HG03025 (cell line): ENCODE measurements around the gene ACACA.

Experiments
- ATAC-seq: cut with Tn5 transposase; IDR thresholded peaks from one replicate; pipeline ENCODE4 v1.9.1; 2021; ENCODE audit warnings: mild to moderate bottlenecking, moderate library complexity; ENCODE audit not compliant: unreplicated experiment, low FRiP score

Gene ACACA

DNA sequence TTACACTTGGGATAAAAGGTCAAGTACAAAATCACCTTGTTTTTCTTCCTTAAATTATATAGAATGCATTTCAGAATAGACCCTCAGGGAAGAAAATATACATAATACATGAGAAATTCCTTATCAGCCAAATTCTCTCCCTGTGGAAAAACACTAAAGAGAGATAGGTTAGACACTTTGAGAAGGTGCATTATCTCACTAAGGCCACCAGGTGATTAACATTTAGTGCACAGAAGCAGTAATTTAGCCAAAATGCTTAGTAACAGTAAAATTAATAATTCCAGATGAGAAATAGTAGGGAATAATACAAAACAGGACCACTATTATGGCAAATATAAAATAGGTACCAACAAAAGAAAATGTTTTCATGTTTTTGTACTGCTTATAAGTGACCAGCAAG, 216.1 kb downstream of the ACACA start:
- ATAC-seq = no peak

DNA sequence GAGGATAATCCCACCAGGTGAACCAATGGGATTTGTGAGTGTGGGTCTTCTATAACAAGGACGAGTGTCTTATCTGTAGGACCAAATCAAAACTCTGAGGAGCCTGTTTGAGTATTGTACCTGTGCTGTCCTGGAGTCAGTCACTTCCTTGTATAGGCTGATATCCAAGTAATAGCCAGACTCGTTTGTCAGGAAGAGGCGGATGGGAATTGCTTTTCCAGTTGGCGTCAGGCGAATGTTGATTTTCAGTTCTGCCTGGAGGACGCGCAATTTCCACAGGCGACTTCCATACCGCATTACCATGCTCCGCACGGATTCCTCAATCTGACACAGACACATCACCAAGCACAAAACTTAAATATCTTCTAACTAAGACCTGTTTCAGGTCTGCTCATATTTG, 218.5 kb downstream of the ACACA start:
- ATAC-seq = no peak

DNA sequence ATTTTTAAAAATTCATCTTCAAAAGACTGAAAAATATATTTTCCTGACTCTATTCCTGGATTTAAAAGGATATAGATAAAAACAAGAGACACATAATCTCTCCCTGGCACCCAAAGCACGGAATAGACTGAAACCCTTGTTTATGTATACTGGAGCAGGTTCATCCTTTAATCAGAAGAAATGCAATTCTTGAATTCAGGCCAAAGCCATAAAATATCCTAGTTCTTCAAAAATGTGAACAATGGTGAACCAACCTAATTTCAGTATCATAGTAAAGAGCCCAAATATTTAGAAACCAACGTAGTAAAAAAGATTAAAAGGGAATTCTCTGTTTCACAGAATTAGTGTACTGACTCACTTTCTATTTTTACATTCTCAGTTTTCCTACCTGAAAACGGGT, 219.4 kb downstream of the ACACA start:
- no peak for ATAC-seq

DNA sequence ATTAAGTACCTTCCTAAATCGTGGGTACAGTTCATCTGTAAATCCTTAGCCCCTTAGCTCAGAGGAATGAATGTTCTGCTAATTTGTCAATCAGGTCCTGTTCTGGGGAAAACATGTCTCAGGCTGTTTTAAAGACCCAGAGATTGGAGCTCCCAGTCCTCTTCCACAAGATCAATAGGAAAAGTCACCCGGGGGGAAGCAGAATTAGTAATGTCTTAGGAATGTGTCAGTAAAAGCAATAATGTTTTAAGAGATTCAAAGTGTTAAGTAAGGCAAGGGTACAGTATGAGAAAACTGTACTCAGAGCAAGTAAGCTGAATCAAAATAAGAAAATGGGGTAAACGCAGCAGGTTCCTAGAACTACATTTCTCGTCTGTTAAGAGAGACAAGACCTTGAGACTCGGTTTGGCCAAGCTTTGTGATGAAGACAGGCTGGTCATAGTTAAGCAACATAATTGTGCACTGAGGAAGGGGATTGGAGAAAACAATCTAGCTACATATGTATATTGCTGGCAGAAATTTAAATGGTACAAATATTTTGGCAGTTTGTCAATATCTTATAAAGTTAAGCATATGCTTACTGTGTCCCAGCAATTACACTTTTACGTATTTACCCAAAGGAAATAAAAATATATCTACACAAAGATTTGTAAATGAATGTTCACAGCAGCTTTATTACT, 223.7 kb downstream of the ACACA start:
- ATAC-seq = no peak

DNA sequence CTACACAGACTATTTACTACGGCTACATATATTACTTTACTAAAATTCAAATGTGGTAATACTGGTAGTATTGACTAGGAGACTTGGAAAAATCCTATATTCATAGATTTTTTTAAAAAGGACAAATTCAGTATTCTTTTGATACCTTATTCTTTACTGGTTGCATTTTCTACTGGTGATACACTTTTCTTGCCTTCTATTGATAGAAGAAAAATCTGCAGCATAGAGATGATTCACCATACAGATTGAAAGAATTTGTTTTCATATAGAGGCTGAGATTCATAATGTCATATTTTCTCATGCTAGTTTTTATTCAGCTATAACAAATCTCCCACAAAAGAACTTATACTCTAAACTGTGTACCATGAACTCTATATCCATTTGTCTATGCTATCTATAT, 226.3 kb downstream of the ACACA start:
- no peak for ATAC-seq

DNA sequence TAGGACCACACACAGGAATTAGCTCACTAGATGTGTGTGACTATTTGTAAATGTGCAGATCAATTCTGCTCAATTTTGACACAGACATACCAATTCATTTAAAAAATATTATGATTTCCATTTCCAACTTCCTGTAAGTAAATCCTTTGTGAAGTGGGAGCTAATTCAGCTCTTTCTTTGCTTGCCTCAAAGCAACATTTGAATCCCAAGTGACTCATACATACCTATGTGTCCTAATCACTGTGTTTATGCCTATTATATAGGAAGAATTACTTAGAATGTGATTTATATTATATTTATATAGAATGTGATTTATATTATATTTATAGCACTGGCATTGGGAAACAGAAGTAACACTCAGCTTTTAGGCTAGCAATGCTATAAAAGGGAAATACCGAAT, 226.7 kb downstream of the ACACA start:
- no peak for ATAC-seq

DNA sequence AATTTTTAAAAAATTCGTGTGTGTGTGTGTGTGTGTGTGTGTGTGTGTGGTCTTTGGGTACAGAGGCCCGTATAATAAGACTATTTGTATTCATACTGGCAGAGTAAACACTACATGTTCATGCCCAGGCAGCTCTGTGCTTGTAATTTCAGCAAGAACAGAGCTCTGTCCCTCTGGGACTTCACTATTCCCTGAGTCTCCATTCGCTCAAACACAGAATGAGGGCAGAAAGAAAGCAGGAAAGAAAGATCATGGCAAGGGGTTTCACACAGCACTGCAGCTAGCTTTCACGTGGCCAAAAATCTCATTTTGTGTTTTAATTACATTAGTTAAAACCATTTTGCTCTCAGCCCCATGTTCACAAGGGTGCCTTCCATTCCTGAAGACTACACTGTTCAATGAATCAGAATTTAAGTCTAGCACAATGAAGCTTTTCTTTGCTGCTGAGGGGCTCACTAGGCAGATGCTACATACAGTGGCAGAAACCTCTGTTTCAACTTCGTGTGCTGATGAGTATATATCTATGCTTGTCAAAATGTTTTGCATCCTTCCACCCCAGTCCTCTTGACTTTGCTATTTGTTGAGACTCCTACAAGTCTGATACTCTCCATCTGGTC, 229.3 kb downstream of the ACACA start:
- ATAC-seq = no peak

DNA sequence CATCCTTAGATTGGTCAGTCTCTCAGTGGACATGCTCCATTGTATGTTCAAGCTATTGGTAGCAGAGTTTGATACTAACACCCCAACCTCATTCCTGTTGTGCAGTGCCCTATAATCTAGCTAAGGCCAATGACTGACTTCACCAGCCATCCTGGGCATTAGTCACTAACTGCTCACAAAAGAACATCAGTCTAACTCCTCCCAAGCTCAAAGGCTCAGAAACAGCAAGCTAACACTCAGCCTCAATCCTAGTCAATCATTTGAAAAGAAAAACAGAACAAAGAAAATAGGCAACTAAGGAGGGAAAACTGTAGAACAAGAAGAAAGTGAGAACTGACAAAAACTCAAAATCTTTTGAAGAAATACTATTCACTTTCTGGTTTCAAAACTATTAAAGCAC, 229.9 kb downstream of the ACACA start:
- no peak for ATAC-seq

DNA sequence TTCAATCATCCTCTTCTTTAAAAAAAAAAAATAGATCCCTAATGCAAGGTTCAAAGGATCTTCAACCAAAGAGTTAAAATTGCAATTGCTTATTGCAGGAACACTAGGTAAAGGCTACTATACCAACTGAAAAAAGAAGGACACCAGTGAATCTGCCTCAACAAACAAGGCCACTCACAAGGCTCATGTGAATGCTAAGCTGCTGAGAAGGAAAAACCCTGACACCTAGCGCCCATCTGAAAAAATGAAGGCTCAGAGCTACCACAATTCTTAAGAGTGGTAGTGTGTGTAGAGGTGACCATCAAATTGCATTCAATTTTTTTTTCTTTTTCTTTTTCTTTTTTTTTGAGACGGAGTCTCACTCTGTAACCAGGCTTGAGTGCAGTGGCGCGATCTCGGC, 232.4 kb downstream of the ACACA start:
- ATAC-seq = no peak

DNA sequence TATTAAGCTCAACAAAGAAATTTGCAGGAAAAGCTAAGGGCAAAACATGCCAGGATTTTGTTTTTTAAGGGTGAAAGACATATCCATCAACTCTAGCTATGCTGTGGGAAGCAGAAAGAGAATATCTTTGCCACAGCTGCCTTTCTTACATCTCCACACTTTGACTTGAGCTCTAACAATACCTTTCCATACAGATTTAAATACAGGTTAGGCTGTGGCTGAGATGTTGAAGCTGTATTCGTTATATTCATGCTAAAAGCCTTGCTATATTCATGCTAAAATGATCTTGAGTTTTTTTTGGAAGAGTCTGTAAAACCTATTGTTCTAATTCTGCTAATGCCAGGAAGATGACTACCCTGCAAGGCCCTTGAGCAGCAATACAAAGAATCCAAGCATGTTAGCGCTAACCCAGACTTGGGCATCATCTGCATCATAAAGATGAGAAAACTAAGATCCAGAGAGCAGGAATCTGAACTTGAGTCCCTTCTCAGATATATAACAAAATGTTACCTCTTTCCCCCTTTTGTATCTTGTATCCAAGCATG, 235.7 kb downstream of the ACACA start:
- ATAC-seq = no peak

DNA sequence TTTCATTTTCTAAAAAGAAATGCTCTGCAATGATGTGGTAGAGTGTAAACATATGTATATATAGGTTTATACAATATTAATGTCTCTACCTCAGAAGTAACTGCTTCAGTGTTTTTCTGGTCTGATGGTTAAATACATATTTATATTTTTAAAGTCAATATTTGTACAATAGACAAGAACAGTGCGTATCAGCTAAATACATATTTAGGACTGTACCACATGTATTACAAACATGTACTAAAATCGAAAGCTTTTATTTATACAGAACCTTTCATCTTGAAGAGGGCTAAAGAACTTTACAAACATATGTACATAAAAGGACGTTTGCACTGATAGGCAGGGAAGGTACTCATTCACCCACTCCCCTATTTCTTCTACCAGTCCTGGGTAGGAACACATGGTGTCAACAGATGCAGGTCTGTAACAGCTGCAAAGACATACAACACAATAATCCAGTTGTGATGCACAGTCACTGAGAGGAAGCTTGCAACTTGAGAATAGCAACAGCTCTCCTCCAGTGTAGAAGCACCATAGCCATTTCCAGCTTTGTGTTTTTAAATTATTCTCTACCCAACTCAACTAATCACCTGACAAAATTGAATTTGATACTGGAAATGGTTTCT, 237.8 kb downstream of the ACACA start:
- ATAC-seq = no peak

DNA sequence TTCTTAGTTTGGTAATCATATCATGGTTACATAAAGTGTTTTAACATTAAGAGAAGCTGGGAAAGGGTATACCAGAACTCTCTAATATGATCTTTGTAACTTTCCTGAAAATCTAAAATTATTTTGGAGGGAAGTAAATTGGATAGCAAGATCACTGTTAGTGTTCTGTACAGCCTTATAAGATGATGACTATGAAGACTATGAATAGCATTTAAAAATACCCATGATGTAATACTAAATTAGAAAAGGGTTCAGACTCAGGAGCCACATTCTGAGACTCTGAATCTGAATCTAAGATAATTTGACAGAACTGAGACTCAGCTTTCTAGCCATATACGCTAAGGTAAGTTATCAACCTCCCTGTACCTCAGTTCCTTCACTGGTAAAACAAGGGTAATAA, 238.9 kb downstream of the ACACA start:
- ATAC-seq = no peak

DNA sequence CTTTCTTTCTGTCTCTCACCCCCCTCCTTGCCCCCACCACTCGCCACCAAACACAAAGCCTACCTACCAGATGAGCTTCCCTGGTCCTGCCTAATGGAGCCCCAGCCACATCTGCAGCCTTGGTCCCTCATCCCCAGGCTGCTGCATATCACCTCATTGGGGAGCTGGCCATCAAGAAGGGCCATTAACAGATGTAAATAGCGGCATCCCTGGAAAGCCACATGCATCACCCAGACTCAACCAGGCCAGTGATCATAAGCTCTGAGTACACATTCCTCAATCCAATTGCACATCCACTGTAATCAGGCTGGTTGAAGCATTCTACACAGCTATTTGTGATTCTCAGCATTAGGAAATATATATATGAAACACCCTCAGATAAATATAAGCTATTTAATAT, 242.6 kb downstream of the ACACA start:
- ATAC-seq = no peak

DNA sequence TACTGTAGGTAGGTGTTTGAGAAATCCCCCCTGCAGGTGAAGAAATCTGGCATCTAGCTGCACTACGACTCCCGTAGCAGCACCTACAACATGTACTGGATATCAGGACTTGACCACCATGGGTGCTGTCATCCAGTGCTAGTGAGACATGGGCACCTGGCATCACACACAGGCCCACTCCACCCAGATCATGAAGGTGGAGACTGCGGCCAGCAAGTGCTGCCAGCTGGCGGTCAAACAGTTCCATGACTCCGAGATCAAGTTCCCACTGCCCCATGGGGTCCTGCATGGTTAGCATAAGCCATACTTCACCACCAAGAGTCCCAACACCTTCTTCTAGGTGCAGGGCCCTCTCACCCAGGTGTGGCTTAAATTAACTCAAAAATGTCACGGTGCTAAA, 243.8 kb downstream of the ACACA start:
- ATAC-seq = no peak

DNA sequence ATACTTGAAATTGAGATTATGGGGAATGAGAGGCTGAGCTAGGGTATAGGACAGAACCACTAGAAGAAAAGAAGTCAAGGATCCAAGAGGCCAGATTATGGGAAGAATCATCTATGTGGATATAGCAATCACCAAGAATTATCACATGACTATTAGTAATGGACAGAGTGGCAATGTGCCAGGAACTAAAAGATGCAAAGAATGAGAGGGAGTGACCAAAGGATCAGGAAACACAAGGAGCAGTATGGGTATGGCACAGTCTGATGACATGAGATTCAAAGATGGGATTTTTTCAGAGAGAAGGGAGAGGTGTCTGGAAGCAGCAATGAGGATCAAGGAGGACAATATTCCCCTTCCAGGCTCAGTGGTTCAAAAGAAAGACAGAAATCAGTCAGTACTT, 245.7 kb downstream of the ACACA start:
- no peak for ATAC-seq

DNA sequence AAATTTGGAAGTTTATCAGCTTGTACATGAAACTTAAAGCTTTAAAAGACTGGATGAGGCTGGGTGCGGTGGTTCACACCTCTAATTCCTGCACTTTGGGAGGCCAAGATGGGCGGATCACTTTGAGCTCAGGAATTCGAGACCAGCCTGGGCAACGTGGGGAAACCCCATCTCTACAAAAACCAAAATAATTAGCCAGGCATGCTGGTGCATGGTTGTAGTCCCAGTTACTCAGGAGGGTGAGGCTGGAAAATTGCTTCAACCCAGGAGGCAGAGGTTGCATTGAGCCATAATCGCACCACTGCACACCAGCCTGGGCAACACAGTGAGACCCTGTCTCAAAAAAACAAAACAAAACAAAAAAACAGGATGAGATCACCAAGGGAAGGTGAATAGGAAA, 248.3 kb downstream of the ACACA start:
- ATAC-seq = no peak

DNA sequence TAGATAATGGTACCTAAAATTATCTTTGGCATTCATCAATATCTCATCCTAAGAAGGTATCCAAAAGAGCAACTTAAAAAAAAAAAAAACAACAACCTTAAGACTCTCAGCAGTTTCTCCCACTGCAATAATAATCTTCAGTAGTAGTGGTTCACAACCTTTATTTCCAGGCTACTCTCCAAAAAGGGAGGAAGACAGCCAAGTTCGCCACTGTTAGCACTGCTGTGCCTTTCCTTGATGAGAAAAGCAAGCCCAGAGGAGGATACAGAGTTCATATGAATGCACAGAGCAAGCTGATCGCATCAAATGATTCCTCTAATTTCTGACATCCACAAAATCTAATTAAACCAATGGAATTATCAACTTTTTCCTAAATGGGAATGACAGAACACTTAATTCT, 258.5 kb downstream of the ACACA start:
- ATAC-seq = no peak

DNA sequence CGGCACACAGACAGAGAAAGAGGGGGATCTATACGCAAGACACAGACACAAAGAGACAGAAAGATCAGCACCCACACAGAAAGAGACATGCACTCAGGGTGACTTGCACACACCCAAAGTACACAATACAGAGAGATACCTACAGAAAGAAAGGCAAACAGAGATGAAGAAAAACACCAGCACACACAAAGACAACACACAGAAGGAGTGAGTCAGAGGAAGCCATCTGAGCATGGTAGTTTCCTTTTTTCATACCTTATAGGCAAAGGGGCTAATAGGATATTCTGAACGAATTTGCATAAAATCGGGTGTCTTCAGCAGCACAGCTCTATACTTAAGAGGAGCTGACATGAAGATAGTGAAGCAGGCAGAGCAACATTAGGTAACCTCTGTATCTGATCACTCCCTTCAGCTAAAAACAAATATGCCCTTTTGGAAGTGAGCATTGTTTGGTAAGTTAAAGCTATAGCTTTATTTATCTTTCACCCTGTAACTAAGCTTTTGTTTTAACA, 259.3 kb downstream of the ACACA start:
- no peak for ATAC-seq

DNA sequence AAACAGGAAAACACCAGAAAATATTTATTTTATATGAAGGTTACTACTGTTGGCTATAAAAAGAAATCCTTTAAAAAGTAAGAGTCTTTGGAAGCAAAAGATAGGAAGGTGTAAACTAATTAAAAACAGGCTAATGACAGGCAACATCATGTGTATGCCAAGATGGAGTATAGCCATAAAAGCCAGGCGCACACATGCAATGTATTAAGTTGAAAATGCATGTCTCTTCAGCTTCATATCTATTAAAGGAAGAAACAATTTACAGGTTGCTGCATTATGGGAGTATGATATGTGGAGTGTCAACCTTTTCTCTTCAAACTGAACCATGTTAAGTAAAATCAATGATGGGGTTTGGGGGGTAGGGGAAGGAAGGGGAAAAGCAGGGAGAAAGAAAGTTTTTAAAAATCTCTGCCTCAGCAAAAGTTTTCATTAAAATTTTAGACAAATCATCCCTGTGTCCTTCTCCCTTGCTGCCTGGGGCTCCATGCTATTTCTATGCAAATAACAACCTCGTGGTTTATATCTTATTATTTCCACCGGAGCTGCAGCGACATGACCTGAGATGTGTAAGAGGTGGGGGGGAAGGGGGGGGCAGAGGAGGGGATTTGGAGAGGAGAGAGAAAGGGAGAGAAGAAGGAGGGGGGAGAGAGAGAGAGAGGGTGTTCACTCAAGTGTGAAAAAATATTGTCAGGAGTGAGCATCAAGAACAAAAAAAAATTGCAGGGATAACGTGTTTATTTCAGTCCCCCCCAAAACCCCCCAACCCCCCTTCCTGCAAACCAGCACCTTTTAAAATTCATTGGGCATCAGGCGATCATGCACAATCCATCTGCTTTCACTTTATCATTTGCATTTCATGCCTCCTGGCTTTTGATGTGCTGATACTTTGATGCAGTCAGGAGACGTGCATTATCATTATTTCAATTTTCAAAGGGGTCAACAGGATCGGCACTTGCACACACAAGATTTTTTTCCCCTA, 260.3 kb downstream of the ACACA start:
- ATAC-seq = no peak

DNA sequence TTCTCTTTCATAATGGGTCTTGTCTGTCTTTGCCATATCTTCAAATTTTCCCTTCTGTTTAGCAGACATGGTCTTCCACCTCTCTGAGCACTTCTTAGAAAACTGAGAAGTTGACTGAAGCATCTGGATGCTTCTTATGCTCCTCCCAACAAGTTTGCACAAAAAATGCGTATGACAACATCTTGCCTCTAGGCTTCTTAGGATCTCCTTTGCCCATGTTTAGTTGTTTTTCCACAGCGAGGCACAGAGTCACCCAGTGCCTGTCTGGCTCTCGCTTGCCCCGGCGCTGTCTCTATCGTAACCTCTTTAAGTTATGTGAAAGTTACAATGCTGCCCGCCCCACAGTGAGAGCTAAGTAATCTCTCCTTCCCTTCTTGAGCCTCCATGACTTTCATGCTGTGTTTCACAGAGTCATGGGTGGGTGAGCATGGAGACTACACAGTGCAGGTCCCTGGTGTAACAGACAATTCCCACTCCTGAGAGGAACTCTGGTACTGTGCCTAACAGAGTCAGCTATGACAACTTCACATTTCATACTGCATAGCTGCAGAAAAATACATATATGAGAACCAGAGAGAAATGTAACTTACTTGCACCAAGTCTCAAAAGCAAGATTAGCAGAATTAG, 262.4 kb downstream of the ACACA start:
- ATAC-seq = no peak
